Endothelial cell (in vitro differentiated cells): ENCODE results near the gene SLC15A4. TPM values are rescaled to one million over a fixed set of nuclear protein-coding genes. Genes with fewer than 3 reads are reported as not detected.
A peak's percentile ranks its signal among the peaks of the same experiment; 100 is the strongest.
"Not testable (repeated sequence)": the region's sequence is repeated elsewhere in the genome, so short reads cannot be mapped to it uniquely, and the experiment has no call there.

Experiments used
- DNase-seq: peaks from one replicate; pipeline ENCODE4 v3.0.0; 2021; ENCODE audit warnings: low spot score
- H3K27ac Mint-ChIP-seq: one replicate; pipeline ENCODE4 v1.8.0; 2021; ENCODE audit warnings: mixed read lengths, inconsistent platforms; ENCODE audit not compliant: unreplicated experiment
- H3K27me3 Mint-ChIP-seq: one replicate; pipeline ENCODE4 v1.8.0; 2021; ENCODE audit warnings: mild to moderate bottlenecking, moderate library complexity, mixed read lengths, inconsistent platforms; ENCODE audit not compliant: unreplicated experiment
- H3K36me3 Mint-ChIP-seq: one replicate; pipeline ENCODE4 v1.8.0; 2021; ENCODE audit warnings: mild to moderate bottlenecking, low read depth, mixed read lengths, inconsistent platforms; ENCODE audit not compliant: unreplicated experiment
- H3K4me1 Mint-ChIP-seq: one replicate; pipeline ENCODE4 v1.8.0; 2021; ENCODE audit warnings: mild to moderate bottlenecking, mixed read lengths, inconsistent platforms; ENCODE audit not compliant: unreplicated experiment
- H3K4me3 Mint-ChIP-seq: one replicate; pipeline ENCODE4 v1.8.0; 2021; ENCODE audit warnings: mild to moderate bottlenecking, mixed read lengths, inconsistent platforms; ENCODE audit not compliant: unreplicated experiment
- H3K9me3 Mint-ChIP-seq: one replicate; pipeline ENCODE4 v1.8.0; 2021; ENCODE audit warnings: mixed read lengths, inconsistent platforms; ENCODE audit not compliant: unreplicated experiment
- total RNA-seq: library from RNA; stranded (reverse); fragmentation: NEBNext Ultra II Directional; extraction: Animal tissue kit (Norgen Biotek cat#: 25700); gene quantifications from one replicate; pipeline ENCODE4 v1.2.1, GENCODE V29; 2021; ENCODE audit not compliant: unreplicated experiment
- TF ChIP-seq, protein P1 (sequence below): fragments of 200-600 bp; sonication (generic); IDR thresholded peaks from one replicate; pipeline ENCODE4 v1.5.0; 2021; ENCODE audit warnings: antibody characterized with exemption; ENCODE audit not compliant: unreplicated experiment

SLC15A4 gene
- total RNA-seq, 1 donor from 2014 or later, result 8.1 TPM

DNA sequence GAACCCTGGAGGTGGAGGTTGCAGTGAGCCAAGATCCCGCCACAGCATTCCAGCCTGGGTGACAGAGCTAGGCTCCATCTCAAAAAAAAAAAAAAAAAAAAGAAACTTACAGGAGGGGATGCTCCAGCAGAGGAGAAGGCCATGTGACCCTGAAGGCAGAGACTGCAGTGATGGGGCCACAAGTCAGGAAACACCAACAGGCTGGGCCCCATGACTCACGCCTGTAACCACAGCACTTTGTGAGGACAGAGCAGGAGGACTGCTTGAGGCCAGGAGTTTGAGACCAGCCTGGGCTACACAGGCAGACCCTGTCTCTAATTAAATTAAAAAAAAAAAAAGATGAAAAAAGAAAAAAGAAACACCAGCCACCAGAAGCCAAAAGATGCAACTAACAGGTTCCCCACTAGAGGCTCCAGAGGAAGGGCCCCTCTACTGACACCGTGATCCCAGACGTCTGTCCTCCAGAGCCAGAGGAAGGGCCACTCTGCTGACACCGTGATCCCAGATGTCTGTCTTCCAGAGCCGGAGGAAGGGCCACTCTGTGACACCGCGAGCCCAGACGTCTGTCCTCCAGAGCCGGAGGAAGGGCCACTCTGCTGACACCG lies 20.4 kb upstream of the SLC15A4 start:
- DNase-seq, result peak; percentile 15
- Mint-ChIP-seq H3K9me3 (peaks cover 10% of the 10 kb centered on the region), H3K4me3 (no peak overlapping the region), H3K27me3 (peaks cover 9% of the 10 kb centered on the region), H3K36me3 (no peaks in the 10 kb centered on the region), H3K27ac (no peak overlapping the region), H3K4me1 (no peaks in the 10 kb centered on the region)
- TF ChIP-seq, protein P1, sequence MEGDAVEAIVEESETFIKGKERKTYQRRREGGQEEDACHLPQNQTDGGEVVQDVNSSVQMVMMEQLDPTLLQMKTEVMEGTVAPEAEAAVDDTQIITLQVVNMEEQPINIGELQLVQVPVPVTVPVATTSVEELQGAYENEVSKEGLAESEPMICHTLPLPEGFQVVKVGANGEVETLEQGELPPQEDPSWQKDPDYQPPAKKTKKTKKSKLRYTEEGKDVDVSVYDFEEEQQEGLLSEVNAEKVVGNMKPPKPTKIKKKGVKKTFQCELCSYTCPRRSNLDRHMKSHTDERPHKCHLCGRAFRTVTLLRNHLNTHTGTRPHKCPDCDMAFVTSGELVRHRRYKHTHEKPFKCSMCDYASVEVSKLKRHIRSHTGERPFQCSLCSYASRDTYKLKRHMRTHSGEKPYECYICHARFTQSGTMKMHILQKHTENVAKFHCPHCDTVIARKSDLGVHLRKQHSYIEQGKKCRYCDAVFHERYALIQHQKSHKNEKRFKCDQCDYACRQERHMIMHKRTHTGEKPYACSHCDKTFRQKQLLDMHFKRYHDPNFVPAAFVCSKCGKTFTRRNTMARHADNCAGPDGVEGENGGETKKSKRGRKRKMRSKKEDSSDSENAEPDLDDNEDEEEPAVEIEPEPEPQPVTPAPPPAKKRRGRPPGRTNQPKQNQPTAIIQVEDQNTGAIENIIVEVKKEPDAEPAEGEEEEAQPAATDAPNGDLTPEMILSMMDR, result no peak

DNA sequence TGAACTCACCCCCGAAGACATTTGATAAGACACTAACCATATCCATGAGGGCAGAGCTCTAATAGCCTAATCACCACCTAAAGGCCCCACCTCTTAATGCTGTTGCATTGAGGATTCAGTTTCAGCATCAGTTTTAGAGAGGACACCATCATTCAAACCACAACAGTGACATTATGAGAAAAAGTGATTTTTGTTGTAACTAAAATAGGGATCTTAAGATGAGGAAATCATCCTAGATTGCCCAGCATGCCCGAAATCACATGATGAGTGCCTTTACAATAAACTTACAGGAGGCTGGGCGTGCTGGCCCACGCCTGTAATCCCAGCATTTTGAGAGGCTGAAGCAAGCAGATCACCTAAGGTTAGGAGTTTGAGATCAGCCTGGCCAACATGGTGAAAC lies 19.8 kb upstream of the SLC15A4 start:
- H3K36me3 Mint-ChIP-seq, result no peaks in the 10 kb centered on the region
- TF ChIP-seq, protein P1, result no peak
- DNase-seq, result no peak
- no peak overlapping the region for H3K27ac Mint-ChIP-seq
- no peaks in the 10 kb centered on the region for H3K4me1 Mint-ChIP-seq
- H3K27me3 Mint-ChIP-seq, result peaks cover 9% of the 10 kb centered on the region
- H3K9me3 Mint-ChIP-seq, result peaks cover 13% of the 10 kb centered on the region
- no peak overlapping the region for H3K4me3 Mint-ChIP-seq

DNA sequence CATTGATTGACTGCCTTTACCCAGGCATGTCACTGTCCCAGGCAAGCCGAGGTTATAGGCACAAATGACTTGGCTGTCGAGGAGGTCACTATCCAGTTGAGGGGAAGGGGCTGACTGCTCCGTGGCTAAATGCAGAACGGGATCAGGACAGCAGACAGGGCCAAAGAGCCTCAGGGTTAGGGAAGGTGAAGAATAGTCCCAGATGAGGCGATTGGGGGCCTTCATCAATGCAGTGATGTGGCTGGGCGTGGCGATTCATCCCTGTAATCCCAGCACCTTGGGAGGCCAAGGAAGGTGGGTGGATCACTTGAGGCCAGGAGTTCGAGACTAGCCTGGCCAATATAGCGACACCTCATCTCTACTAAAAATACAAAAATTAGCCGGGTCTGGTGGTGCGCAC lies 18.8 kb upstream of the SLC15A4 start:
- peaks cover 9% of the 10 kb centered on the region for H3K27me3 Mint-ChIP-seq
- no peak overlapping the region for H3K27ac Mint-ChIP-seq
- H3K4me3 Mint-ChIP-seq, result no peak overlapping the region
- DNase-seq, result no peak
- H3K4me1 Mint-ChIP-seq, result no peaks in the 10 kb centered on the region
- no peaks in the 10 kb centered on the region for H3K36me3 Mint-ChIP-seq
- TF ChIP-seq, protein P1, result no peak
- H3K9me3 Mint-ChIP-seq, result peaks cover 13% of the 10 kb centered on the region

DNA sequence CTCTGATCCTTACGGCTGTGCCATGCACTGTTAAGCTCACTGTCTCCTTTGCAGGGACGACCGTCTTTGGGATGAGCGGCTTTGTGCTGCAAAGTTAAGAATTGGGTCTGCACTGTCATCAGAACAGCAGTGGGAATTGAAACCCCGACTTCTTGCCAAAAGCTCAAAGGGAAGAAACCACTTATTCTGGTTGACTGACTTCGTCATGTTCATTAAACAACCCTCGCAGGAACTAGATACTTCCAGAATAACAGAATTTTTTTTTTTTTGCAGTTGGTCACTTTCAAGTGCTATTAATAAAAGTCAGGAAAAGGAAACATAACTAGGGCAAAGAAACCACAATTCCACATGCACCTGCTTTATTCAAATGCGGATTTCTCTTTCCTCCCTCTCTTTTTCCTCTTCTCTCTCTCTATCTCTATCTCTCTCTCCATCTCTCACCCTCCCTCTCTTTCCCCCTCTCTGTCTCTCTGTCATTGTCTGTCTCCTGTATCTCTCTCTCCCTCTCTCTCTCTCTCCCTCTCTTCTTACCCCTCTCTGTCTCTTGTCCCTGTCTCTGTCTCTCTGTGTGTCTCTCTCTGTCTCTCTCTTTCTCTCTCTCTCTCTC lies 17.2 kb upstream of the SLC15A4 start:
- peak overlapping the region; percentile 73 for H3K27ac Mint-ChIP-seq

DNA sequence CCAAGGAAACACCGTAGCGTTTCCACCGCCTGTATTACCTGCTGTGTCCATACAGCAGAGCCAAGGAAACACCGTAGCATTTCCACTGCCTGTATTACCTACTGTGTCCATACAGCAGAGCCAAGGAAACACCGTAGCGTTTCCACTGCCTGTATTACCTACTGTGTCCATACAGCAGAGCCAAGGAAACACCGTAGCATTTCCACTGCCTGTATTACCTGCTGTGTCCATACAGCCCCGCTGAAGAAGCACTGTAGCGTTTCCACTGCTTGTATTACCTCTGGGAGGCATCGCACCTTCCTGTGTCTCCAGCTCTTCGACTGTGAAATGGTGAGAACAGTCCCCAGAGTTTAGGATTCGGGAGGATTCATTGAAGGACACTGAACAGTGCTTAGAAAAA lies 16.1 kb upstream of the SLC15A4 start:
- H3K36me3 Mint-ChIP-seq, DNase-seq: not testable (repeated sequence)
- H3K9me3 Mint-ChIP-seq, result peaks cover 19% of the 10 kb centered on the region

More for the DNA sequence above, 17.2 kb upstream of the SLC15A4 start:
- Mint-ChIP-seq H3K36me3 (no peaks in the 10 kb centered on the region), H3K4me1 (no peaks in the 10 kb centered on the region), H3K27me3 (peaks cover 9% of the 10 kb centered on the region), H3K9me3 (peaks cover 19% of the 10 kb centered on the region), H3K4me3 (no peak overlapping the region)
- TF ChIP-seq, protein P1, result no peak
- no peak for DNase-seq

More for the DNA sequence above, 16.1 kb upstream of the SLC15A4 start:
- not testable (repeated sequence) for H3K27ac Mint-ChIP-seq, H3K4me1 Mint-ChIP-seq, H3K4me3 Mint-ChIP-seq, H3K27me3 Mint-ChIP-seq
